ENCODE measurements around the gene ARHGAP6. TPM values are rescaled to one million over a fixed set of nuclear protein-coding genes. Genes with fewer than 3 reads are reported as not detected.

ARHGAP6 gene
- total and polyA plus RNA-seq, 2 of the 4 experiments (the other 2 are of a cell fraction): 1.4 to 1.8 TPM

GRCh38 chrX:11566789-11567188 is 98.9 kb downstream of the ARHGAP6 start:
- Histone ChIP-seq H3K56ac (ENCODE audit: extremely low read depth, insufficient read depth, low read length) (no peak overlapping the region), H3K4me2 (ENCODE audit: low read depth, low read length) (no peak overlapping the region), H2AK9ac (replicated peaks; ENCODE audit: low read depth, low read length, poor library complexity) (no peak overlapping the region), H4K5ac (ENCODE audit: low read depth, low read length) (no peak overlapping the region), H3K18ac (ENCODE audit: low read depth, low read length) (no peak overlapping the region), H4K20me1 (ENCODE audit: insufficient read depth, low read length) (no peaks in the 10 kb centered on the region), H4K8ac (ENCODE audit: low read depth in 2 of 2, low read length in 2 of 2) (no peak overlapping the region), H2BK5ac (ENCODE audit: low read depth, low read length, poor library complexity, severe bottlenecking) (no peak overlapping the region), H4K91ac (ENCODE audit: insufficient read depth, low read depth, low read length) (no peak overlapping the region), H3K4ac (ENCODE audit: low read depth, low read length) (no peak overlapping the region), H2BK15ac (ENCODE audit: low read depth, low read length) (no peak overlapping the region), H3K9me1 (ENCODE audit: insufficient read depth, low read length) (no peaks in the 10 kb centered on the region), H3K27ac (ENCODE audit: insufficient read depth, low read length) (no peak overlapping the region), H3K14ac (replicated peaks; ENCODE audit: low read depth, low read length) (no peak overlapping the region), H3K79me1 (ENCODE audit: low read depth in 1 of 2, low read length in 2 of 2) (no peaks in the 10 kb centered on the region), H3K23ac (ENCODE audit: low read depth, low read length) (no peak overlapping the region), H3K27me3 (ENCODE audit: control insufficient read depth, insufficient read depth, low read length) (no peaks in the 10 kb centered on the region), H3K4me1 (ENCODE audit: control insufficient read depth, insufficient read depth, low read length) (no peaks in the 10 kb centered on the region), H3K36me3 (ENCODE audit: control insufficient read depth, insufficient read depth, low read length) (no peaks in the 10 kb centered on the region), H3K9me3 (ENCODE audit: control insufficient read depth, insufficient read depth, low read length) (no peaks in the 10 kb centered on the region), H3K4me3 (ENCODE audit: insufficient read depth, low read depth, low read length) (no peak overlapping the region), H2AK5ac (ENCODE audit: low read depth, low read length) (no peak overlapping the region), H2BK20ac (ENCODE audit: low read depth, low read length) (no peak overlapping the region), H2AFZ (replicated peaks; ENCODE audit: low read length, poor library complexity) (no peak overlapping the region), H2BK120ac (ENCODE audit: low read depth, low read length) (no peak overlapping the region), H3K9ac (ENCODE audit: low read depth, low read length) (no peak overlapping the region)
- CTCF ChIA-PET: no interaction called here
- POLR2A ChIA-PET (ENCODE audit: unreplicated experiment): no interaction called here
- dilution Hi-C loops (cut with HindIII; ENCODE audit: low sequenced_read_pairs, unreplicated experiment): no loop called here
- no peak for DNase-seq
- BruUV-seq (replicated peaks): no TSS peak
- no peak for ATAC-seq (ENCODE audit: low read depth)
- WGBS, 2 experiments (ENCODE audit: extremely low coverage in 2 of 2, insufficient read length in 1 of 2): no CpG with 5 or more reads among the region's 2 CpGs
- intact Hi-C loops (cut with micrococcal nuclease): no loop called here
- no peak for TF ChIP-seq MAZ (IDR thresholded peaks at IDR 0.05; ENCODE audit: borderline replicate concordance, low read depth, low read length)
- TF ChIP-seq NFE2L2 (IDR thresholded peaks at IDR 0.05; ENCODE audit: low read depth, low read length): no peak
- no peak for TF ChIP-seq SMC3 (IDR thresholded peaks at IDR 0.05; ENCODE audit: low read depth, low read length)
- no peak for TF ChIP-seq RFX5 (IDR thresholded peaks at IDR 0.05; ENCODE audit: low read depth, low read length)
- no peak for TF ChIP-seq MAFK (IDR thresholded peaks at IDR 0.05; ENCODE audit: low read depth, low read length)
- TF ChIP-seq BHLHE40 (IDR thresholded peaks at IDR 0.05; ENCODE audit: low read depth, low read length): no peak
- no peak for TF ChIP-seq ELK1 (IDR thresholded peaks at IDR 0.05; ENCODE audit: borderline replicate concordance, low read depth, low read length)
- in situ Hi-C loops (cut with MboI; ENCODE audit: low sequenced_read_pairs): no loop called here
